HG02884 (cell line): ENCODE data around the gene LARP4B.

Experiments used
- ATAC-seq: cut with Tn5 transposase; IDR thresholded peaks from one replicate; pipeline ENCODE4 v1.9.1; 2021; ENCODE audit warnings: mild to moderate bottlenecking, moderate library complexity; ENCODE audit not compliant: unreplicated experiment

Gene LARP4B

GRCh38 chr10:926075-926698 is 5.3 kb downstream of the LARP4B start:
- no peak for ATAC-seq

- no peak for ATAC-seq
Observed at GRCh38 chr10:924524-924859, 7.0 kb downstream of the LARP4B start.

- ATAC-seq = no peak
Observed at GRCh38 chr10:923844-924523, 7.5 kb downstream of the LARP4B start.

- ATAC-seq = no peak
Observed at GRCh38 chr10:921471-922414, 9.8 kb downstream of the LARP4B start.

GRCh38 chr10:920450-920849 is 11.1 kb downstream of the LARP4B start:
- ATAC-seq = no peak

GRCh38 chr10:919481-919880 is 12.0 kb downstream of the LARP4B start:
- no peak for ATAC-seq

GRCh38 chr10:917999-918398 is 13.5 kb downstream of the LARP4B start:
- no peak for ATAC-seq

GRCh38 chr10:917416-917720 is 14.1 kb downstream of the LARP4B start:
- ATAC-seq = no peak

- ATAC-seq = no peak
Observed at GRCh38 chr10:916716-917415, 14.6 kb downstream of the LARP4B start.

GRCh38 chr10:909831-910230 is 21.7 kb downstream of the LARP4B start:
- ATAC-seq = no peak

- no peak for ATAC-seq
Observed at GRCh38 chr10:905972-906371, 25.5 kb downstream of the LARP4B start.

GRCh38 chr10:905503-905902 is 26.0 kb downstream of the LARP4B start:
- no peak for ATAC-seq

GRCh38 chr10:904403-904802 is 27.1 kb downstream of the LARP4B start:
- no peak for ATAC-seq

GRCh38 chr10:898141-898540 is 33.4 kb downstream of the LARP4B start:
- no peak for ATAC-seq

GRCh38 chr10:896982-897381 is 34.5 kb downstream of the LARP4B start:
- ATAC-seq = no peak

- ATAC-seq = no peak
Observed at GRCh38 chr10:895324-895723, 36.2 kb downstream of the LARP4B start.

GRCh38 chr10:878895-879294 is 52.6 kb downstream of the LARP4B start:
- no peak for ATAC-seq

- ATAC-seq = no peak
Observed at GRCh38 chr10:878333-878759, 53.2 kb downstream of the LARP4B start.

GRCh38 chr10:876438-876837 is 55.1 kb downstream of the LARP4B start:
- no peak for ATAC-seq

GRCh38 chr10:873020-873419 is 58.5 kb downstream of the LARP4B start:
- no peak for ATAC-seq

GRCh38 chr10:871951-872403 is 59.5 kb downstream of the LARP4B start:
- ATAC-seq = no peak
